Measurements from ENCODE around the gene CASZ1. TPM values are rescaled to one million over a fixed set of nuclear protein-coding genes. Genes with fewer than 3 reads are reported as not detected.

The CASZ1 gene
- total and polyA plus RNA-seq, 10 of the 15 experiments (the other 5 are each of a cell fraction or from before 2014, with no cell fraction given), result 0.52 to 9.8 (median 3.7) TPM

- TF ChIP-seq FOXK2 (IDR thresholded peaks at IDR 0.05) (no peak), CBFB (IDR thresholded peaks at IDR 0.05; ENCODE audit: low read depth) (no peak), CBX5 (IDR thresholded peaks at IDR 0.05; ENCODE audit: low read depth) (no peak), ESRRA (IDR thresholded peaks at IDR 0.05; ENCODE audit: low read length) (no peak), ZNF622 (IDR thresholded peaks at IDR 0.05) (no peak), ZNF24 (IDR thresholded peaks at IDR 0.05) (no peak), ZNF217 (IDR thresholded peaks at IDR 0.05) (no peak), NBN (IDR thresholded peaks at IDR 0.05) (no peak), EGR1 (IDR thresholded peaks at IDR 0.05; ENCODE audit: borderline replicate concordance in 1 of 2, low read depth in 2 of 2, low read length in 2 of 2) (no peak)
- TF ChIP-seq, protein P1, sequence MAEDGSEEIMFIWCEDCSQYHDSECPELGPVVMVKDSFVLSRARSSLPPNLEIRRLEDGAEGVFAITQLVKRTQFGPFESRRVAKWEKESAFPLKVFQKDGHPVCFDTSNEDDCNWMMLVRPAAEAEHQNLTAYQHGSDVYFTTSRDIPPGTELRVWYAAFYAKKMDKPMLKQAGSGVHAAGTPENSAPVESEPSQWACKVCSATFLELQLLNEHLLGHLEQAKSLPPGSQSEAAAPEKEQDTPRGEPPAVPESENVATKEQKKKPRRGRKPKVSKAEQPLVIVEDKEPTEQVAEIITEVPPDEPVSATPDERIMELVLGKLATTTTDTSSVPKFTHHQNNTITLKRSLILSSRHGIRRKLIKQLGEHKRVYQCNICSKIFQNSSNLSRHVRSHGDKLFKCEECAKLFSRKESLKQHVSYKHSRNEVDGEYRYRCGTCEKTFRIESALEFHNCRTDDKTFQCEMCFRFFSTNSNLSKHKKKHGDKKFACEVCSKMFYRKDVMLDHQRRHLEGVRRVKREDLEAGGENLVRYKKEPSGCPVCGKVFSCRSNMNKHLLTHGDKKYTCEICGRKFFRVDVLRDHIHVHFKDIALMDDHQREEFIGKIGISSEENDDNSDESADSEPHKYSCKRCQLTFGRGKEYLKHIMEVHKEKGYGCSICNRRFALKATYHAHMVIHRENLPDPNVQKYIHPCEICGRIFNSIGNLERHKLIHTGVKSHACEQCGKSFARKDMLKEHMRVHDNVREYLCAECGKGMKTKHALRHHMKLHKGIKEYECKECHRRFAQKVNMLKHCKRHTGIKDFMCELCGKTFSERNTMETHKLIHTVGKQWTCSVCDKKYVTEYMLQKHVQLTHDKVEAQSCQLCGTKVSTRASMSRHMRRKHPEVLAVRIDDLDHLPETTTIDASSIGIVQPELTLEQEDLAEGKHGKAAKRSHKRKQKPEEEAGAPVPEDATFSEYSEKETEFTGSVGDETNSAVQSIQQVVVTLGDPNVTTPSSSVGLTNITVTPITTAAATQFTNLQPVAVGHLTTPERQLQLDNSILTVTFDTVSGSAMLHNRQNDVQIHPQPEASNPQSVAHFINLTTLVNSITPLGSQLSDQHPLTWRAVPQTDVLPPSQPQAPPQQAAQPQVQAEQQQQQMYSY (CRISPR knock-in tag; IDR thresholded peaks at IDR 0.05), result no peak
- H3K9ac ChIP-seq (ENCODE audit: control insufficient read depth, insufficient read depth, low read length), result no peak overlapping the region
- no peaks in the 10 kb centered on the region for H3K36me3 ChIP-seq (ENCODE audit: control insufficient read depth in 2 of 2, insufficient read depth in 2 of 2, low read length in 1 of 2)
- no peaks in the 10 kb centered on the region for H3K9me3 ChIP-seq (replicated peaks; ENCODE audit: control insufficient read depth, insufficient read depth, low read length)
- no peaks in the 10 kb centered on the region for H4K20me1 ChIP-seq (ENCODE audit: control insufficient read depth, insufficient read depth)
- DNase-seq (ENCODE audit: low read depth, low spot score), result no peak
- POLR2A ChIA-PET, result no interaction called here
- H3K4me3 ChIP-seq, result no peak overlapping the region
- no peaks in the 10 kb centered on the region; a peak in 1 of 4 replicates for H3K27me3 ChIP-seq (replicated peaks in 1 of 2; ENCODE audit: control insufficient read depth in 2 of 2, insufficient read depth in 2 of 2, low read length in 1 of 2)
- WGBS (ENCODE audit: insufficient coverage, insufficient replicate concordance, low lambda C conversion rate, missing lambda C conversion rate), result 77% methylated on average over 12 of the region's 12 CpGs
- ATAC-seq, result no peak
- H3K79me2 ChIP-seq (ENCODE audit: control insufficient read depth, insufficient read depth, low read length), result no peaks in the 10 kb centered on the region
- no peaks in the 10 kb centered on the region for H3K4me1 ChIP-seq (ENCODE audit: control insufficient read depth, insufficient read depth, low read length)
- no peak overlapping the region for H3K27ac ChIP-seq (ENCODE audit: control insufficient read depth, insufficient read depth)
- FAIRE-seq, result no peak
- BruUV-seq (replicated peaks), result no TSS peak
- RAD21 ChIA-PET (ENCODE audit: unreplicated experiment), result no interaction called here
- CTCF ChIA-PET, result no interaction called here
- SMC1A ChIA-PET (ENCODE audit: uncharacterized antibody, unreplicated experiment), result no interaction called here
- H3K4me2 ChIP-seq (ENCODE audit: control insufficient read depth, insufficient read depth), result no peak overlapping the region
- intact Hi-C loops (cut with micrococcal nuclease; ENCODE audit: unreplicated experiment) (no loop called here), in situ Hi-C loops (cut with MboI) (no loop called here)
- H2AFZ ChIP-seq (ENCODE audit: control insufficient read depth, low read depth, low read length), result no peak overlapping the region
Observed at GRCh38 chr1:10762875-10763274, 33.6 kb downstream of the CASZ1 start.
